A549 (cell line): ENCODE results near the gene LRRC47. TPM values are rescaled to one million over a fixed set of nuclear protein-coding genes. Genes with fewer than 3 reads are reported as not detected.

Experiments used
- ATAC-seq, 2 experiments: fragments of 200-7000 bp in 1 of 2; fragments of >200 bp in 1 of 2; cut with Nextera tagmentation in 1 of 2; cut with Tn5 transposase in 1 of 2; 3 replicates each; pipeline versions ENCODE4 v1.8.0 to v1.9.1; 2018 to 2020; ENCODE audit warnings: mild to moderate bottlenecking in 1 of 2, moderate library complexity in 1 of 2
- CTCF ChIA-PET: fragments of 300-600 bp; sonication (Branson Sonifier 250); formaldehyde crosslinking; extraction: SDS; loops from one replicate; lab custom pipeline; 2021; ENCODE audit warnings: antibody characterized with exemption, inconsistent platforms; lab: Yijun Ruan, JAX
- POLR2A ChIA-PET: fragments of 350-600 bp; formaldehyde crosslinking; extraction: SDS; loops from one replicate; lab custom pipeline; 2021; ENCODE audit warnings: antibody characterized with exemption, inconsistent platforms; lab: Yijun Ruan, JAX
- DNase-seq, 2 experiments: peaks; one replicate each; pipeline versions ENCODE4 v3.0.0 to v3.0.0-alpha.2; 2011 to 2016; ENCODE audit warnings: low read depth in 1 of 2, low spot score in 1 of 2
- FAIRE-seq: peaks from 2 replicates; lab custom pipeline; 2011; peaks lifted over from hg19 to GRCh38; lab: Jason Lieb, UNC
- H3K27ac ChIP-seq, 2 experiments: fragments of >200 bp; sonication (Bioruptor Twin); formaldehyde crosslinking; 3 replicates each; pipeline ENCODE4 v1.5.1; 2016 to 2017
- H3K4me1 ChIP-seq: fragments of >200 bp; sonication (Bioruptor Twin); formaldehyde crosslinking; 3 replicates; pipeline ENCODE4 v1.6.1; 2016
- H3K4me2 ChIP-seq: fragments of >200 bp; sonication (Bioruptor Twin); formaldehyde crosslinking; 3 replicates; pipeline ENCODE4 v1.6.1; 2016
- H3K4me3 ChIP-seq: fragments of >200 bp; sonication (Bioruptor Twin); formaldehyde crosslinking; 3 replicates; pipeline ENCODE4 v1.5.1; 2016
- H3K9me3 ChIP-seq: fragments of >200 bp; sonication (Bioruptor Twin); formaldehyde crosslinking; 3 replicates; pipeline ENCODE4 v1.6.1; 2016
- BCL3 ChIP-seq: fragments of >200 bp; sonication (Bioruptor Twin); formaldehyde crosslinking; IDR thresholded peaks from 3 replicates; pipeline ENCODE4 v1.6.1; 2016
- BHLHE40 ChIP-seq: IDR thresholded peaks from 2 replicates; pipeline ENCODE4 v1.6.1; 2012; ENCODE audit warnings: low read depth, low read length, inconsistent platforms
- CEBPB ChIP-seq, 2 experiments: fragments of >200 bp in 1 of 2; sonication (Bioruptor Twin) in 1 of 2; formaldehyde crosslinking in 1 of 2; IDR thresholded peaks; 2 replicates each; pipeline ENCODE4 v1.6.1; 2012 to 2016
- CHD2 ChIP-seq: fragments of 150-350 bp; IDR thresholded peaks from 2 replicates; pipeline ENCODE4 v1.6.1; 2014; ENCODE audit warnings: low read length; ENCODE audit not compliant: partially characterized antibody
- FOXS1 ChIP-seq: fragments of 250-450 bp; sonication (Bioruptor Pico); IDR thresholded peaks from 2 replicates; pipeline ENCODE4 v1.5.0; 2020; ENCODE audit warnings: mild to moderate bottlenecking, moderate library complexity
- GATA3 ChIP-seq: IDR thresholded peaks from 2 replicates; pipeline ENCODE4 v1.6.1; 2012; ENCODE audit warnings: borderline replicate concordance
- HEYL ChIP-seq: fragments of 250-450 bp; sonication (Bioruptor Pico); IDR thresholded peaks from 2 replicates; pipeline ENCODE4 v1.8.0; 2021; ENCODE audit warnings: mild to moderate bottlenecking, moderate library complexity
- HOXA7 ChIP-seq: fragments of 250-450 bp; sonication (Bioruptor Pico); IDR thresholded peaks from 2 replicates; pipeline ENCODE4 v1.5.0; 2020; ENCODE audit warnings: mild to moderate bottlenecking, moderate library complexity
- JUNB ChIP-seq: fragments of >200 bp; sonication (Bioruptor Twin); formaldehyde crosslinking; IDR thresholded peaks from 2 replicates; pipeline ENCODE4 v1.6.1; 2016
- PBX3 ChIP-seq: IDR thresholded peaks from 2 replicates; pipeline ENCODE4 v1.6.1; 2012
- PHF8 ChIP-seq: fragments of 200-600 bp; sonication (generic); IDR thresholded peaks from 2 replicates; pipeline ENCODE4 v1.6.1; 2016; ENCODE audit warnings: low read depth, mild to moderate bottlenecking, antibody characterized with exemption, moderate library complexity, borderline replicate concordance
- POLR2A ChIP-seq: IDR thresholded peaks from 2 replicates; pipeline ENCODE4 v1.6.1; 2012; ENCODE audit warnings: mild to moderate bottlenecking, low read length
- REST ChIP-seq: fragments of 200-600 bp; sonication (generic); IDR thresholded peaks from 2 replicates; pipeline ENCODE4 v1.6.1; 2016; ENCODE audit warnings: antibody characterized with exemption, mild to moderate bottlenecking, moderate library complexity
- ZNF302 ChIP-seq: fragments of 250-450 bp; sonication (Bioruptor Pico); IDR thresholded peaks from 2 replicates; pipeline ENCODE4 v1.9.0; 2021; ENCODE audit warnings: inconsistent platforms, mild to moderate bottlenecking, moderate library complexity
- ZSCAN20 ChIP-seq: fragments of 250-450 bp; sonication (Bioruptor Pico); IDR thresholded peaks from 2 replicates; pipeline ENCODE4 v1.8.0; 2022; ENCODE audit warnings: mild to moderate bottlenecking, moderate library complexity
- WGBS: methylation state at CpG from one replicate; pipeline ENCODE4 v1.1.6; 2017; ENCODE audit errors: missing lambda C conversion rate; 5-methylcytosine and 5-hydroxymethylcytosine counted together
- polyA plus RNA-seq, 4 experiments: library from polyadenylated mRNA; depleted of rRNA in 3 of 4; stranded (reverse); fragments of >200 nt; fragmentation: RNase III in 1 of 4; extraction: RNeasy Plus Mini Kit Qiagen cat#74134 plus additional on column Dnase treatment in 1 of 4; gene quantifications; 2 replicates in 3 of 4; 3 replicates in 1 of 4; pipeline ENCODE4 v1.2.3, GENCODE V29; 2011 to 2017
- TF ChIP-seq, protein P1 (sequence below): fragments of 450-650 bp; IDR thresholded peaks from 2 replicates; pipeline ENCODE4 v1.6.1; 2014; ENCODE audit warnings: antibody characterized with exemption
- TF ChIP-seq, protein P2 (sequence below): fragments of 250-450 bp; sonication (Bioruptor Pico); IDR thresholded peaks from 2 replicates; pipeline ENCODE4 v1.5.0; 2021; ENCODE audit warnings: mild to moderate bottlenecking, moderate library complexity, borderline replicate concordance
- TF ChIP-seq, protein P3 (sequence below): fragments of 250-450 bp; sonication (Bioruptor Pico); IDR thresholded peaks from 2 replicates; pipeline ENCODE4 v1.5.0; 2020; ENCODE audit warnings: low read depth, mild to moderate bottlenecking, moderate library complexity

LRRC47 gene
- polyA plus RNA-seq, 2 of the 4 experiments (the other 2 are of a cell fraction), result 28.5 to 41.6 TPM

GRCh38 chr1:3763351-3764125, 32.8 kb downstream of the LRRC47 start:
- ChIA-PET POLR2A (no interaction called here), CTCF (no interaction called here)
- no peak for TF ChIP-seq CEBPB (IDR thresholded peaks at IDR 0.05)
- TF ChIP-seq REST, result no peak
- no peak for TF ChIP-seq HEYL
- TF ChIP-seq, protein P1, sequence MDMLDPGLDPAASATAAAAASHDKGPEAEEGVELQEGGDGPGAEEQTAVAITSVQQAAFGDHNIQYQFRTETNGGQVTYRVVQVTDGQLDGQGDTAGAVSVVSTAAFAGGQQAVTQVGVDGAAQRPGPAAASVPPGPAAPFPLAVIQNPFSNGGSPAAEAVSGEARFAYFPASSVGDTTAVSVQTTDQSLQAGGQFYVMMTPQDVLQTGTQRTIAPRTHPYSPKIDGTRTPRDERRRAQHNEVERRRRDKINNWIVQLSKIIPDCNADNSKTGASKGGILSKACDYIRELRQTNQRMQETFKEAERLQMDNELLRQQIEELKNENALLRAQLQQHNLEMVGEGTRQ, result no peak
- no peak for TF ChIP-seq ZSCAN20 (CRISPR knock-in tag)
- no peak for TF ChIP-seq HOXA7 (CRISPR knock-in tag)
- TF ChIP-seq BCL3, result no peak
- TF ChIP-seq, protein P2, sequence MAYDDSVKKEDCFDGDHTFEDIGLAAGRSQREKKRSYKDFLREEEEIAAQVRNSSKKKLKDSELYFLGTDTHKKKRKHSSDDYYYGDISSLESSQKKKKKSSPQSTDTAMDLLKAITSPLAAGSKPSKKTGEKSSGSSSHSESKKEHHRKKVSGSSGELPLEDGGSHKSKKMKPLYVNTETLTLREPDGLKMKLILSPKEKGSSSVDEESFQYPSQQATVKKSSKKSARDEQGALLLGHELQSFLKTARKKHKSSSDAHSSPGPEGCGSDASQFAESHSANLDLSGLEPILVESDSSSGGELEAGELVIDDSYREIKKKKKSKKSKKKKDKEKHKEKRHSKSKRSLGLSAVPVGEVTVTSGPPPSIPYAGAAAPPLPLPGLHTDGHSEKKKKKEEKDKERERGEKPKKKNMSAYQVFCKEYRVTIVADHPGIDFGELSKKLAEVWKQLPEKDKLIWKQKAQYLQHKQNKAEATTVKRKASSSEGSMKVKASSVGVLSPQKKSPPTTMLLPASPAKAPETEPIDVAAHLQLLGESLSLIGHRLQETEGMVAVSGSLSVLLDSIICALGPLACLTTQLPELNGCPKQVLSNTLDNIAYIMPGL (CRISPR knock-in tag), result no peak
- TF ChIP-seq PHF8, result no peak
- TF ChIP-seq BHLHE40, result no peak
- TF ChIP-seq CHD2, result no peak
- TF ChIP-seq ZNF302 (CRISPR knock-in tag), result no peak
- no peak for TF ChIP-seq JUNB
- TF ChIP-seq FOXS1 (CRISPR knock-in tag), result no peak
- TF ChIP-seq PBX3, result no peak
- no peak for TF ChIP-seq GATA3
- no peak for TF ChIP-seq POLR2A
- peaks cover 8% of the 10 kb centered on the region; the same call in 1 of the 3 replicates for H3K9me3 ChIP-seq
- WGBS, result 66% methylated on average over 28 of the region's 31 CpGs
- peak in 1 of 2 experiments; percentile 44; a peak in 2 of 6 replicates for ATAC-seq
- H3K4me1 ChIP-seq, result no peaks in the 10 kb centered on the region
- no peak overlapping the region for H3K4me3 ChIP-seq
- FAIRE-seq, result no peak
- H3K4me2 ChIP-seq, result no peak overlapping the region
- DNase-seq, result no peak
- no peak overlapping the region for H3K27ac ChIP-seq

- POLR2A ChIA-PET, result no interaction called here
- H3K4me1 ChIP-seq, result no peaks in the 10 kb centered on the region
- DNase-seq (no peak), FAIRE-seq (no peak), ATAC-seq (no peak)
- no peak overlapping the region for H3K27ac ChIP-seq
- peaks cover 8% of the 10 kb centered on the region; the same call in 1 of the 3 replicates for H3K9me3 ChIP-seq
- CTCF ChIA-PET, result no interaction called here
- TF ChIP-seq, protein P3, sequence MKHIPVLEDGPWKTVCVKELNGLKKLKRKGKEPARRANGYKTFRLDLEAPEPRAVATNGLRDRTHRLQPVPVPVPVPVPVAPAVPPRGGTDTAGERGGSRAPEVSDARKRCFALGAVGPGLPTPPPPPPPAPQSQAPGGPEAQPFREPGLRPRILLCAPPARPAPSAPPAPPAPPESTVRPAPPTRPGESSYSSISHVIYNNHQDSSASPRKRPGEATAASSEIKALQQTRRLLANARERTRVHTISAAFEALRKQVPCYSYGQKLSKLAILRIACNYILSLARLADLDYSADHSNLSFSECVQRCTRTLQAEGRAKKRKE (CRISPR knock-in tag), result no peak
- no peak overlapping the region for H3K4me3 ChIP-seq
- no peak overlapping the region for H3K4me2 ChIP-seq
- WGBS, result 0% methylated on average over 3 of the region's 12 CpGs
Observed at GRCh38 chr1:3762873-3763228, 33.4 kb downstream of the LRRC47 start.
